Parathyroid adenoma (tissue), 2 donors: ENCODE measurements around the gene BANK1.

Experiments
- H2AFZ ChIP-seq: fragments of 300-600 bp; sonication (generic); one replicate; pipeline ENCODE4 v1.7.0; 2017; ENCODE audit warnings: antibody characterized with exemption, mild to moderate bottlenecking
- H3K27ac ChIP-seq: fragments of 300-600 bp; sonication (generic); one replicate; pipeline ENCODE4 v1.7.0; 2017
- H3K27me3 ChIP-seq: fragments of 300-600 bp; sonication (generic); one replicate; pipeline ENCODE4 v1.7.0; 2017; ENCODE audit warnings: low read length; ENCODE audit not compliant: control insufficient read depth, insufficient read depth
- H3K36me3 ChIP-seq: fragments of 300-600 bp; sonication (generic); one replicate; pipeline ENCODE4 v1.7.0; 2017; ENCODE audit warnings: low read length; ENCODE audit not compliant: control insufficient read depth, insufficient read depth
- H3K4me1 ChIP-seq: fragments of 300-600 bp; sonication (generic); one replicate; pipeline ENCODE4 v1.7.0; 2017; ENCODE audit warnings: control low read depth
- H3K4me2 ChIP-seq: fragments of 300-600 bp; sonication (generic); one replicate; pipeline ENCODE4 v1.7.0; 2017; ENCODE audit warnings: low read length
- H3K4me3 ChIP-seq: fragments of 300-600 bp; sonication (generic); one replicate; pipeline ENCODE4 v1.7.0; 2017; ENCODE audit warnings: low read depth, low read length
- H3K79me2 ChIP-seq: fragments of 300-600 bp; sonication (generic); one replicate; pipeline ENCODE4 v1.7.0; 2017; ENCODE audit warnings: control low read depth
- H3K9ac ChIP-seq: fragments of 300-600 bp; sonication (generic); one replicate; pipeline ENCODE4 v1.7.0; 2017; ENCODE audit warnings: mild to moderate bottlenecking
- H3K9me3 ChIP-seq: fragments of 300-600 bp; sonication (generic); one replicate; pipeline ENCODE4 v1.7.0; 2017; ENCODE audit warnings: low read length; ENCODE audit not compliant: control insufficient read depth
- TF ChIP-seq, protein P1 (sequence below): fragments of 300-600 bp; sonication (generic); IDR thresholded peaks from one replicate; pipeline ENCODE4 v1.7.0; 2017; ENCODE audit warnings: antibody characterized with exemption, mild to moderate bottlenecking
- donor health status: primary hyperparathyroidism.

BANK1 gene

DNA sequence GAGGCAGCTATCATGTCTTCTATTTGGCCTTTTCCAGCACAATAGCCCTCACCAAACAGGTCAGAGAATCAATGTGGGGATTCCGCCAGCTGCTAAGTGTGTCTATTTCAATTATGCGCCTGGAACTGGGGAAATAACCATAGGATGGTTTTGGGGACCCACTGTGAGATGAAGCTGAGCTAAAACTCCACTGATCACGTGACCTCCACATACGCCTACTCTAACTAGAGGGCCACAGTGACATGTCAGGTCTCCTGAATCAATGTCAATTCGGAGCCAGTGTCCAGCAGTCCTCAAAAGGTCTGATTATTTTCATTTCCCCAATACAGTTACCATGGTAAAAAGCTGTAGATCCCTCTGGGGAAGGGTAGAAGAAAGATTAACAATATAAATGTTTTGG, 10.2 kb upstream of the BANK1 start:
- H3K9me3 ChIP-seq, result no peaks in the 10 kb centered on the region
- H3K27me3 ChIP-seq, result no peaks in the 10 kb centered on the region
- TF ChIP-seq, protein P1, sequence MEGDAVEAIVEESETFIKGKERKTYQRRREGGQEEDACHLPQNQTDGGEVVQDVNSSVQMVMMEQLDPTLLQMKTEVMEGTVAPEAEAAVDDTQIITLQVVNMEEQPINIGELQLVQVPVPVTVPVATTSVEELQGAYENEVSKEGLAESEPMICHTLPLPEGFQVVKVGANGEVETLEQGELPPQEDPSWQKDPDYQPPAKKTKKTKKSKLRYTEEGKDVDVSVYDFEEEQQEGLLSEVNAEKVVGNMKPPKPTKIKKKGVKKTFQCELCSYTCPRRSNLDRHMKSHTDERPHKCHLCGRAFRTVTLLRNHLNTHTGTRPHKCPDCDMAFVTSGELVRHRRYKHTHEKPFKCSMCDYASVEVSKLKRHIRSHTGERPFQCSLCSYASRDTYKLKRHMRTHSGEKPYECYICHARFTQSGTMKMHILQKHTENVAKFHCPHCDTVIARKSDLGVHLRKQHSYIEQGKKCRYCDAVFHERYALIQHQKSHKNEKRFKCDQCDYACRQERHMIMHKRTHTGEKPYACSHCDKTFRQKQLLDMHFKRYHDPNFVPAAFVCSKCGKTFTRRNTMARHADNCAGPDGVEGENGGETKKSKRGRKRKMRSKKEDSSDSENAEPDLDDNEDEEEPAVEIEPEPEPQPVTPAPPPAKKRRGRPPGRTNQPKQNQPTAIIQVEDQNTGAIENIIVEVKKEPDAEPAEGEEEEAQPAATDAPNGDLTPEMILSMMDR, result no peak
- H2AFZ ChIP-seq, result no peak overlapping the region
- no peaks in the 10 kb centered on the region for H3K79me2 ChIP-seq
- H3K4me2 ChIP-seq, result no peak overlapping the region
- H3K27ac ChIP-seq, result no peak overlapping the region
- no peaks in the 10 kb centered on the region for H3K4me1 ChIP-seq
- no peak overlapping the region for H3K9ac ChIP-seq
- H3K36me3 ChIP-seq, result no peaks in the 10 kb centered on the region
- no peak overlapping the region for H3K4me3 ChIP-seq

DNA sequence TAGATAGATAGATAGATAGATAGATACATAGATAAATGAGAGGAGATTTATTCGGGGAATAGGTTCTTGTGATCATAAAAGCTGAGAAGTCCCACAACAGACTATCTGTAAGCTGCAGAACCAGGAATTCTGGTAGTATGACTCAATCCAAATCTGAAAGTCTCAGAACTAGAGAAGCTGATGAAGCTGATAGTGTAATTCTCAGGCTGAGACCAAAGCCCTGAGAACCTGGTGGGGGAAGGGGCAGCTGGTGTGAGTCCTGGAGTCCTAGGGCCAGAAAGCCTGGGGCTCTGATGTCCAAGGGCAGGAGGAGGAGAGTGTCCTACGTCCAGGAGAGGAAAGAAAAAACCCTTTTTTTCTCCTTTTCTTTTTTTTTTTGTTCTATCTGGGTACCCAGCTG, 8.0 kb upstream of the BANK1 start:
- Histone ChIP-seq H3K9ac (no peak overlapping the region), H3K4me2 (no peak overlapping the region), H3K4me3 (no peak overlapping the region), H3K4me1 (no peaks in the 10 kb centered on the region), H3K79me2 (no peaks in the 10 kb centered on the region), H3K36me3 (no peaks in the 10 kb centered on the region), H3K9me3 (no peaks in the 10 kb centered on the region), H3K27me3 (no peaks in the 10 kb centered on the region), H2AFZ (no peak overlapping the region), H3K27ac (no peak overlapping the region)
- TF ChIP-seq, protein P1, result no peak

DNA sequence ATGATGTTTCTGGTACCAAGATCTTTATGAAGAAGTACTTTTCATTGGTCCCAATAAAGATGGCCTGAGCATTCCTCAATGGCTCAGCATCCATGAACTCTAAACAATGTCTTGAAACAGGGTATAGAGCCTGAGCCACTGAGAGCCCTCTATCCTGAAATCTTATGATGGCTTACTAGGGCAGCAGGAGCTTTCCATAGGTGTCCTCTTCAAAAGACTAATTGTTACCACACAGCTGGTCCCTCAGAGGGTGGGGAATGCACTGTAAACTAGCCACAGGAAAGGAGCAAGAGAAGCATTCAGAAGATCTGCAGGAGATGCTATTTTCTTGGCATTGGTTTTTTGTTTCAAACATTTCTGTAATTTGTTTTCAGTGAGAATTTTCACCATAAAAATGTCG, 5.6 kb upstream of the BANK1 start:
- Histone ChIP-seq H3K9ac (no peak overlapping the region), H3K4me2 (no peak overlapping the region), H3K79me2 (no peaks in the 10 kb centered on the region), H3K27ac (no peak overlapping the region), H3K4me1 (no peaks in the 10 kb centered on the region), H3K27me3 (no peaks in the 10 kb centered on the region), H3K4me3 (no peak overlapping the region), H3K36me3 (no peaks in the 10 kb centered on the region), H3K9me3 (no peaks in the 10 kb centered on the region), H2AFZ (no peak overlapping the region)
- TF ChIP-seq, protein P1, result no peak

DNA sequence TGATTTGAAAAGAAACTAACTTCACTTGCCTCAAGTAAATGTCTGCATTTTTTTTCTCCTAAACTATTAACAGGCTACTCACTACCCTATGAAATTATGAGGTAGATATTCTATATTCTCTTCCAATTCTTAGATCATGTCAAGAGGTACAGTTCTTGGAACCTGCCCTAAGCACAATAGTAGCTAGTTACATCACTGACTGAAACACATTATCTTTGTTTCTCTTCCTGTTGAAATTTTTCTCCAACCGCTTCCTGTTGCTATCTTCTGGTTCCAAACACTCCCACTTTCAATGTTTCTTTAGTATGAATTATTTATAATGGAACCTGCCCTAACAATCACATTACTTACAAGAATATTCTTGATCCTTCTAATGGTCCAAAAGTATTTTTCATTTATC, 5.0 kb upstream of the BANK1 start:
- no peaks in the 10 kb centered on the region for H3K27me3 ChIP-seq
- H3K4me1 ChIP-seq, result no peaks in the 10 kb centered on the region
- TF ChIP-seq, protein P1, result no peak

DNA sequence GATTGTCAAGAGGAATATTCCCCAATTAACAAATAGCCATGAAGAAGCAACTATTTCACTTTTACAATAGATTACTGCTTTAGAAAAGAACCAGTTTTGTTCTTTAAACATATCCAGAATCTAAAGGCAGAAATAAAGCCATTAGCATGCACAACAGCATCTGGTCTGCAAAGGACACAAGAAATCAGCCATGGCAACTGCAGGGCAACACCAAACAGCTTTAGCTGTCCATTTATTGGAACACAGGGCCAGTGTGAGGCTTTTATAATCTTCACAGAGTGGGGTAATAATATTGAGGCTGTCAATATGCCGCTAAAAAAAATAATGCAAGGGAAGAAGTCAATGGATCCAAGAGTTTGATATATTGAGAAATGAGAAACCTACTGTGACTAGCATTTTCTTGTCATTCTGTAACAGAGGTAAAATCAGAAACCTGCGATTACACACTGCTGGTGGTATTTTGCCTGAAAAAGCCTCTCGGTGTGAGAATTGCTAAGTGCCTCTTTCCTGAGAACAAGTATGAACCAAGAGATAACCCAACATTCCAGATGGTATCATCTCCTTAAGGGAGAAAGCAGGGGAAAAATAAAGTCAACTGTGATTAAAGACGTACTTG, 2.7 kb upstream of the BANK1 start:
- H3K27me3 ChIP-seq, result no peaks in the 10 kb centered on the region
- no peak overlapping the region for H3K27ac ChIP-seq
- H3K9ac ChIP-seq, result no peak overlapping the region

More for the DNA sequence above, 5.0 kb upstream of the BANK1 start:
- Histone ChIP-seq H3K36me3 (no peaks in the 10 kb centered on the region), H2AFZ (no peak overlapping the region), H3K4me3 (no peak overlapping the region), H3K79me2 (no peaks in the 10 kb centered on the region), H3K9me3 (no peaks in the 10 kb centered on the region), H3K27ac (no peak overlapping the region), H3K9ac (no peak overlapping the region), H3K4me2 (no peak overlapping the region)

More for the DNA sequence above, 2.7 kb upstream of the BANK1 start:
- Histone ChIP-seq H3K4me1 (no peaks in the 10 kb centered on the region), H3K4me3 (no peak overlapping the region), H3K9me3 (no peaks in the 10 kb centered on the region), H2AFZ (no peak overlapping the region), H3K4me2 (no peak overlapping the region), H3K36me3 (no peaks in the 10 kb centered on the region), H3K79me2 (no peaks in the 10 kb centered on the region)
- TF ChIP-seq, protein P1, result no peak
